PC-3 (cell line): ENCODE measurements around the gene METRN. TPM values are rescaled to one million over a fixed set of nuclear protein-coding genes. Genes with fewer than 3 reads are reported as not detected.

Experiments used
- ATAC-seq: fragments of 200-7000 bp; cut with Tn5 transposase; 2 replicates; pipeline ENCODE4 v1.9.1; 2020; ENCODE audit warnings: mild to moderate bottlenecking, moderate library complexity
- BruUV-seq: library from RNA; stranded (reverse); fragments of 400-500 nt; replicated peaks from 2 replicates; lab custom pipeline; 2021; lab: Mats Ljungman, UMichigan
- CTCF ChIA-PET: fragments of 300-600 bp; sonication (Branson Sonifier 250); formaldehyde crosslinking; loops from one replicate; lab custom pipeline; 2022; ENCODE audit warnings: antibody characterized with exemption; lab: Charles Lee
- POLR2A ChIA-PET: fragments of 300-600 bp; sonication (Branson Sonifier 250); formaldehyde crosslinking; loops from one replicate; lab custom pipeline; 2022; ENCODE audit warnings: antibody characterized with exemption; ENCODE audit not compliant: unreplicated experiment; lab: Charles Lee
- DNase-seq: peaks from one replicate; pipeline ENCODE4 v3.0.0-alpha.2; 2015
- H2AFZ ChIP-seq: fragments of 300-600 bp; sonication (generic); 2 replicates; pipeline ENCODE4 v1.6.0; 2016; ENCODE audit warnings: antibody characterized with exemption, low read length
- H3F3A ChIP-seq: fragments of 300-600 bp; sonication (generic); one replicate; pipeline ENCODE4 v1.6.0; 2017; ENCODE audit warnings: antibody characterized with exemption, low read length, control low read depth, mild to moderate bottlenecking; ENCODE audit not compliant: unreplicated experiment
- H3K27ac ChIP-seq: fragments of 300-600 bp; sonication (generic); 2 replicates; pipeline ENCODE4 v1.5.1; 2016; ENCODE audit warnings: mild to moderate bottlenecking, low read length
- H3K27me3 ChIP-seq: fragments of 300-600 bp; sonication (generic); 2 replicates; pipeline ENCODE4 v1.6.1; 2016; ENCODE audit warnings: low read length, mixed read lengths
- H3K36me3 ChIP-seq: fragments of 300-600 bp; sonication (generic); 2 replicates; pipeline ENCODE4 v1.6.1; 2016; ENCODE audit warnings: low read depth, mixed run types, low read length, mixed read lengths
- H3K4me1 ChIP-seq: fragments of 300-600 bp; sonication (generic); 2 replicates; pipeline ENCODE4 v1.5.1; 2016; ENCODE audit warnings: low read length; ENCODE audit not compliant: insufficient read depth
- H3K4me2 ChIP-seq: fragments of 300-600 bp; sonication (generic); 2 replicates; pipeline ENCODE4 v1.6.0; 2016; ENCODE audit warnings: low read length
- H3K4me3 ChIP-seq: fragments of 300-600 bp; sonication (generic); 2 replicates; pipeline ENCODE4 v1.5.1; 2016; ENCODE audit warnings: mild to moderate bottlenecking, low read length, mixed read lengths
- H3K79me2 ChIP-seq: fragments of 300-600 bp; sonication (generic); 2 replicates; pipeline ENCODE4 v1.6.1; 2017; ENCODE audit warnings: low read length, mixed read lengths
- H3K9ac ChIP-seq: fragments of 300-600 bp; sonication (generic); 2 replicates; pipeline ENCODE4 v1.6.0; 2016; ENCODE audit warnings: mild to moderate bottlenecking, low read length
- H3K9me2 ChIP-seq: fragments of 300-600 bp; sonication (generic); replicated peaks from 2 replicates; pipeline ENCODE4 v1.6.1; 2016; ENCODE audit warnings: mixed run types, low read length, mixed read lengths
- H3K9me3 ChIP-seq: fragments of 300-600 bp; sonication (generic); 2 replicates; pipeline ENCODE4 v1.6.1; 2016; ENCODE audit warnings: low read length, mixed read lengths
- H4K20me1 ChIP-seq: fragments of 300-600 bp; sonication (generic); 2 replicates; pipeline ENCODE4 v1.6.1; 2016; ENCODE audit warnings: low read length, mixed read lengths
- CTCF ChIP-seq: fragments of 300-600 bp; sonication (generic); conservative IDR thresholded peaks from 2 replicates; pipeline ENCODE4 v1.5.1; 2017; ENCODE audit warnings: antibody characterized with exemption, low read depth, mild to moderate bottlenecking, low read length
- EZH2 ChIP-seq: fragments of 300-600 bp; sonication (generic); IDR thresholded peaks from one replicate; pipeline ENCODE4 v1.6.1; 2017; ENCODE audit warnings: antibody characterized with exemption, mild to moderate bottlenecking, low read length; ENCODE audit not compliant: unreplicated experiment
- EZH2phosphoT487 ChIP-seq: fragments of 300-600 bp; sonication (generic); IDR thresholded peaks from 2 replicates; pipeline ENCODE4 v1.6.1; 2018; ENCODE audit warnings: mild to moderate bottlenecking, antibody characterized with exemption, low read length, borderline replicate concordance
- intact Hi-C: fragments of 100-400 bp; cut with micrococcal nuclease; formaldehyde crosslinking; loops from 2 replicates; pipeline ENCODE4 v1.9.0; 2023
- total RNA-seq: library from RNA; depleted of rRNA; stranded (reverse); fragments of >200 nt; gene quantifications from 2 replicates; pipeline ENCODE4 v1.2.3, GENCODE V29; 2014

Gene METRN
- total RNA-seq, 1 experiment from 2014 or later = 320 TPM

GRCh38 chr16:721765-722540, 7.0 kb downstream of the METRN start:
- Histone ChIP-seq H3K9ac (no peak overlapping the region), H3K27ac (no peak overlapping the region), H3K27me3 (no peaks in the 10 kb centered on the region), H3F3A (peaks cover 3% of the 10 kb centered on the region), H4K20me1 (0 out of 2 replicates have a peak, but pooled peaks cover 1% of the 10 kb centered on the region), H3K4me3 (peak overlapping the region; percentile 82), H3K4me2 (peak overlapping the region; percentile 93), H2AFZ (no peak overlapping the region), H3K9me3 (no peaks in the 10 kb centered on the region), H3K79me2 (peaks cover 3% of the 10 kb centered on the region; the same call in 1 of the 2 replicates), H3K4me1 (peaks cover 20% of the 10 kb centered on the region; the same call in 1 of the 2 replicates), H3K36me3 (no peaks in the 10 kb centered on the region), H3K9me2 (no peaks in the 10 kb centered on the region)
- DNase-seq (no peak), ATAC-seq (no peak)
- TF ChIP-seq EZH2 (no peak), EZH2phosphoT487 (no peak), CTCF (no peak)
- intact Hi-C loops = no loop called here
- POLR2A ChIA-PET = interaction anchor here (0.6 to 1.4 kb wide), 3 partner anchors 9 to 1433 kb away, joined by 3 to 5 read pairs (median 5); no protein-coding TSS in a partner anchor
- no TSS peak for BruUV-seq
- CTCF ChIA-PET = no interaction called here

GRCh38 chr16:722835-723633, 8.1 kb downstream of the METRN start:
- peaks cover 3% of the 10 kb centered on the region for H3F3A ChIP-seq
- no peak overlapping the region for H3K27ac ChIP-seq
- no peaks in the 10 kb centered on the region for H3K79me2 ChIP-seq
- DNase-seq (no peak), ATAC-seq (no peak)
- ChIA-PET CTCF (no interaction called here), POLR2A (interaction anchor here (0.6 kb wide), 1 partner anchor 1432 kb away, joined by 5 read pairs; no protein-coding TSS in a partner anchor)
- H3K36me3 ChIP-seq = no peaks in the 10 kb centered on the region
- intact Hi-C loops = no loop called here
- H3K9me2 ChIP-seq = no peaks in the 10 kb centered on the region
- H3K4me3 ChIP-seq = no peak overlapping the region
- no peak overlapping the region for H3K4me2 ChIP-seq
- TF ChIP-seq CTCF (no peak), EZH2 (no peak), EZH2phosphoT487 (no peak)
- H2AFZ ChIP-seq = no peak overlapping the region
- H3K27me3 ChIP-seq = no peaks in the 10 kb centered on the region
- no peaks in the 10 kb centered on the region for H3K9me3 ChIP-seq
- H4K20me1 ChIP-seq = no peaks in the 10 kb centered on the region
- H3K4me1 ChIP-seq = peaks cover 24% of the 10 kb centered on the region; the same call in 1 of the 2 replicates
- BruUV-seq = TSS peak; percentile 3
- H3K9ac ChIP-seq = no peak overlapping the region
